GM12872 (cell line): ENCODE results near the gene BROX.

Experiments used
- TF ChIP-seq, protein P1 (sequence below): IDR thresholded peaks from 3 replicates; pipeline ENCODE4 v1.5.1; 2011; ENCODE audit warnings: low read depth, mild to moderate bottlenecking, low read length, moderate library complexity; ENCODE audit not compliant: insufficient read depth

BROX gene

DNA sequence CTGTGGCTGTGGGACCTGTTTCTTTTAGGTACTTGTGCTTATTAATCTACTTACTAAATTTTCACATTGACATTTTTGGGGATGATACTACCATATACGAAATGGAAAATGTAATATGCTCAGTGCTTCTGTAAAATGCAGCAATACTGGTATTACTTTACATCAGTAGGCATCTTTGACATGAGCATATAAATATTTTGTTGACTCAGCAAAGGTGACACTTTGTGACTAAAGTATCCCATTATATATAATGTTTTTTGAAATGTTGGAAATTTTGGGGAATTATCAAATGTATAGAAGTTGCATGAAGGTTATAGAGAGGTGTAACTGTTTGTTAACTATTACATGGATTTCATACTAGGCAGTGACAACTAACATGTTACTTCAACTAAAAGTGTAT is 22.4 kb downstream of the BROX start:
- TF ChIP-seq, protein P1, sequence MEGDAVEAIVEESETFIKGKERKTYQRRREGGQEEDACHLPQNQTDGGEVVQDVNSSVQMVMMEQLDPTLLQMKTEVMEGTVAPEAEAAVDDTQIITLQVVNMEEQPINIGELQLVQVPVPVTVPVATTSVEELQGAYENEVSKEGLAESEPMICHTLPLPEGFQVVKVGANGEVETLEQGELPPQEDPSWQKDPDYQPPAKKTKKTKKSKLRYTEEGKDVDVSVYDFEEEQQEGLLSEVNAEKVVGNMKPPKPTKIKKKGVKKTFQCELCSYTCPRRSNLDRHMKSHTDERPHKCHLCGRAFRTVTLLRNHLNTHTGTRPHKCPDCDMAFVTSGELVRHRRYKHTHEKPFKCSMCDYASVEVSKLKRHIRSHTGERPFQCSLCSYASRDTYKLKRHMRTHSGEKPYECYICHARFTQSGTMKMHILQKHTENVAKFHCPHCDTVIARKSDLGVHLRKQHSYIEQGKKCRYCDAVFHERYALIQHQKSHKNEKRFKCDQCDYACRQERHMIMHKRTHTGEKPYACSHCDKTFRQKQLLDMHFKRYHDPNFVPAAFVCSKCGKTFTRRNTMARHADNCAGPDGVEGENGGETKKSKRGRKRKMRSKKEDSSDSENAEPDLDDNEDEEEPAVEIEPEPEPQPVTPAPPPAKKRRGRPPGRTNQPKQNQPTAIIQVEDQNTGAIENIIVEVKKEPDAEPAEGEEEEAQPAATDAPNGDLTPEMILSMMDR: no peak

DNA sequence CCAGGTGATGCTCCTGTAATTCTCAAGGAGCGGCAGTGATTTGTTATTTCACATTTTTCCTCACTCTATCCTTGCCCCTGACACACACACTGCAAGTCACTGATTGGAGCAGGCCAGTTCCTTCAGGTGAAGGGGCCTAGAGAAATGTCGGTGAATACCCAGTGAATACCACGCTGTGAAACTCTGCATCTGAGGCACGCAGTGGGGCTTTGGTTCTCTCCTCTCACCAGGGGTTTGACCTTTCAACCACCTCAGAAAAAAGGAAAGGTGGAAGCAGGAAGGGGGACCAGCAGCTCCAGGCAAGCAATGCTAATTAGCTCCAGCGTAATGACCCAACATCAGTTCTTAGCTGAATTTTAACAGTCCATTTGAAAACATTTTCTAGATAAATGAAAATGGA is 24.1 kb downstream of the BROX start:
- TF ChIP-seq, protein P1: no peak

DNA sequence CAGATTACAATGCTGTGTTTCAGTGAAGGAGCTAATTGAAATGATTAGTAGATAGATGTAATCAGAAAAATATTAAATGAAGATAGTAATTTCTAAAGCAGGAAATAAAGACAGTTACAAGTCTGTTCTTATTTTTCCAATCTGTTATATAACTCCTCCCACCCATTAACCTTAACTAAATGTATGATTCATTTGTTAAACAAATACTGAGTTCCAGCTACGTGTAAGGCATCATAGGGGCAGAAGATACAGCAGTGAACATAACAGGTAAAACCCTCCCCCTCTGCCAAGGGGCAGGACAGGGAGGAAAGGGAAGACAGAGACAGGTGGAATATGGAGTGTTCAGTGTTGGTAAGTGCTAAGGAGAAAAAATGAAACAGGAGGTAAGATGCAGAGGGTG is 24.6 kb downstream of the BROX start, which contains the start of gene FAM177B:
Gene FAM177B, plus strand, starts transcription at position 231 of the 400 bp plus-strand sequence. CDS start 9,344 bp downstream, outside the sequence.
- TF ChIP-seq, protein P1: no peak

DNA sequence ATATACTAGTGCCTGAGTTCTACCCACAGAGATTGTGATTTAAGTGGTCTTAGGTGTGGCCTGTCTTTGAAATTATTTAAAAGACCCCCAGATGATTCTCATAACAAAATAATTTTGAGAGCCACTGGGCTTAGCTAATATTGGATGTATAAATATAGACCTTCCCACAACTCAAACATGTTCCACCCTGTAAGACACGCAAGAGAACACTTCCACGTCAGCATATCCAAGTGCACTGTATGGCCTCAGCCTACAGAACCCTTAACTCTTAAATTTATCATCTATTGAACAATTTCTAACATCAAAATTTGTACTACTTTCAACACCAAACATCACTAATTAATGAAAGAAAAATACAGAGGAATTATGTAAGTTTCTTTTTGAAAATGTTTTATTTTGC is 27.1 kb downstream of the BROX start:
- TF ChIP-seq, protein P1: no peak

DNA sequence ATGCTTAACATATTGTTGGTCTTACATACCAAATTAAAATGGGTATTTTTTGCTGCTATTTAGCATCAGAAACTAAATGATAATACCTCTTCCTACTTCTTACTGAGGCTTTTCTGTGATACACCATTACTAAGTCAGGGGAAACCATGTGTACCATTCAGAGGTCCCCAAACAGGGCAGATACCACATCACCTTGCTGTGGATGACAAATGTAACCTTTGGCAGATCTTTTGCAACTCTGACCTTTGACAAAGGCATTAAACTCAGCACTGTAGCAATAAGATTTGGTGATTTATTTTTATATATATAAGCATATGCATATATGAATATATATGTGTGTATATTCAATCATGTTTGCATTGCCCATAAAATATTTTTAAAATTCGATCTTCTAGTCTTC is 27.6 kb downstream of the BROX start:
- TF ChIP-seq, protein P1: no peak

DNA sequence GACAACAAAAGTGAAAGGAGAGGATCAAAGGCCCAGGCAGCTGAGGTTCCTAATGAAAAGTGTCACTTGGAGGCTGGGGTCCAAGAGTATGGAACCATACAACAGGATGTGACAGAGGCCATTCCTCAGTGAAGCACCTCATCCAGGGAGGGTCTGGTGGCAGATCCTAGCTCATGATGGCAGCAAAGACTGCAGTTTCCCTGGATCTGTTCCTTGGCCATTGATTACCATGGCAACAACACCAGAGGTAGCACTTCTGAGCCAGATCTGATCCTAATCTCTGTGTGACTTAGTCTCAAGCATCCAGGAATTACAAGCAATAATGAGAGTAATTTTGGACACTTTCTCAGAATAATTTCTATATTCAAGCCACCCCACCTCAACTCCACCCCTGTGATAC is 37.6 kb downstream of the BROX start:
- TF ChIP-seq, protein P1: no peak

DNA sequence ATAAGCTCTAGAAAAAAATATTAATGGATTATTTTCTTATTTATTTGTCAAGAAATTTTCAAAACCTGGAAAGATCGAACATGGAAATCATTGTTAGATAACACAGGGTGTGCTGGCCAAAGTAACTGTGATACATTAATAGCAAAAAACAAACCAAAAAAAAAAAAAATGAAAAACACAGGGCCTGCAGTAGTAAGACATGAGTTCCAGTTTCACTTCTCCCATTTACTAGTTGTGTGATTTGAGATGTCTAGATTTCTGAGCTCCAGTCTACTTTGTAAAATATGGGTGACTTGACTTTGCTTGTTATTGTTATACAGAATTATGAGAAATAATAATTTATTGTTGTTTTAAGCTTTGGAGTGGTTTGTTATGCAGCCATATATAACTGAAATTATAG is 38.3 kb downstream of the BROX start:
- TF ChIP-seq, protein P1: no peak

DNA sequence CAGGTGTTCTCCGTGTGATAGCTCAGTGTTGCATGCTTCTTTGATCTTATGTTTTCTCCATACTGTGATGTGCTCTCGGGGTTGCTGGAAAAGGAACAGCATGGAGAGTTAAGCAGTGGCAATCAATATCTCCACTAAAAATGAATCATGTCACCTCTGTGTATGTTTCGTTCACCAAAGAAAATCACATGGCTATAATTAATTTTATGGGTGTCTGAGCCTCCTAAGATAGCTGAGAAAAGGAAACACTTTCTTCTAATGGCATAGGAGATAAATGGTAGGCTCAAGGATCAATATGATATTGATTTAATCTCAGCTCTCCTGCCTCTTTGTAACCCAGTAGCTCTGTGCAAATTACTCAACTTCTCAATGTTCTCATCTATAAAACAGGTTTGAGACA is 38.9 kb downstream of the BROX start:
- TF ChIP-seq, protein P1: no peak
